Measurements from ENCODE around the gene DNAJC2. TPM values are rescaled to one million over a fixed set of nuclear protein-coding genes. Genes with fewer than 3 reads are reported as not detected.
"Not testable (repeated sequence)": the region's sequence is repeated elsewhere in the genome, so short reads cannot be mapped to it uniquely, and the experiment has no call there.

The DNAJC2 gene
- total RNA-seq, 1 donor from 2014 or later = 11.3 TPM

DNA sequence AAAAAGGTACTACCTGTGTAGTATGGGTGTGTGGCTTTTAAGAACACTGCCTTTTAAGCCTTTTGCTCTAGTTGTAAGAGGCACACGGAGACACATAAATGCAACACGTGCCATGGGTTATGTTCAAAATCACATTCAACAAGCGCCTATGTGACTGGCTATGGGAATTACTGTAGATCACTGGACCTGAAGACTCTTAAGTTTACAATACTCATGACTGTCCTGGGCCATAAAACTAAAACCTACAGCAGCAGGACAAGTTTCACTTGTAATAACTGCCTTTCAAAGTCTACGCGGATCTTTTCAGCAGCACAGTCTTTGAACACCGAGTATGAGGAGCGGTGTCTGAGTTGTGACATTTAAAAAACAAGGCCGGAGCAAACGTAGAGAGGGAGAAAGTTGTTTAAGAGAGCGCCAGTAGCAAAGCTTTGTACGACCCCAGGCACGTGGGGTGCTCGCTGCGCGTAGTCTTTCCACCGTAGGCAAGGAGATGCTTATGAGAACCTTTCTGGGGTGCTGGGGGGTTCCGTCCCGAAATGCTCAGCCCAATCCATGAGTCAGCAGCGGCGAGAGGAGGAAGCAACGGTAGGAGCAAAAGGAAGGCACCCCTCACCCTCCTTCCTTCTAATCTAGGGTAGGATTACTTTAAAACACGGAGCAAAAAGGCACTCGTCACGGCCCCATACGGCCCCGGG, 662 bp downstream of the DNAJC2 start:
- DNase-seq (ENCODE audit: low read depth in 2 of 2) = peak in 1 of 2 donors; percentile 53

DNA sequence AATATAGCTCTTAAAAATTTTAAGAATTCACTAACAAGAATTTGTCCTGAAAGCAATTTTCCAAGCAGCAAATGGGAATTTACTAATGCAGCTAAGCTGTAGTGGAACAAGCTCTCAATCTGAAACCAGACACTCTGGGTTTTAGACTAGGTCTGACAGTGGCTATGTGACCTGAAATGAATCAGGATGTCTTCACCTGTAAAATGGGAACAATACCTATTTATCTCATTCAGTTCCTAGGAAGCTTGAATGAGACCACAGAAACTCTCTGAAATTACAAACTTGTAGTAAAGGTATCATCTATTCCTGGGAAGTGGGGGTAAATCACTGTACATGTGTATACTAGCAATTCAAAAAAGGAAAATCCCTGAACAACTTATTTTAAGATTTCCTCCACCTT, 1.2 kb downstream of the DNAJC2 start:
- no peak for DNase-seq (ENCODE audit: low read depth in 2 of 2)

DNA sequence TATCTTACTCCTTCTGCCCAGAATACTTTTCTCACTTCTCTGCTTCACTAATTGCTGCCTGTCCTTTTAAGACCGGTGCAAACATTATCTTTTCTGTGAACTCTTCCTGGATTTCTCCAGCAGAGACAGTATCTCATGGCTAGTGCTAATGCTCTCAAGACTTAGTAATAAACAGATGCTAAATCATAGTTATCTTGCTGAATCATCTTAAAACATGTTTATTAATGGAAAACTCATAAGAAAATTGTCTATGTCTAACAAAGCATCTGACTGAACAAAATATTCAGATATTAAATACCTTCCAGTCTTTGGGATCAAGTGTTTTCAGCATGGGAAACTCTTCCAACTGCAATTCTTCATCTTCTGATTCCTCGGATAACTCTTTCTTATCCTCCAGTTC, 3.1 kb downstream of the DNAJC2 start:
- no peak for DNase-seq (ENCODE audit: low read depth in 2 of 2)

DNA sequence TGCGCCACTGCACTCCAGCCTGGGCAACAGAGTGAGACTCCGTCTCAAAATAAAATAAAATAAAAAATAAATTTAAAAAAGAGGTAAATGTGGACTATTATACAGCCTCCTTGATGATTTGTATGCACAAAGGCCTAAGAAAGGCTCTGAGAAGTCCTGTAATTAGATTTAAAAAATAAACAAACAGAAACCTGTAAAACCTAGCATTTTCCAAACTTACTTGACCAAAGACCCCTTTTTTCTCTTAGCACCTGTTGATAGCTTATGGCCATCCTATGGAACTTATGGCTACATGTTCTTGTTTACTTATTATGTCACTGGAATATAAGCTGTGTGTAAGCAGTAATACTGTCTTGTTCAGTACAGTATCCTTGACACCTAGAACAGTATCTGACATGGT, 5.7 kb downstream of the DNAJC2 start:
- no peak for DNase-seq (ENCODE audit: low read depth in 2 of 2)

GRCh38 chr7:103336761-103337160, 7.8 kb downstream of the DNAJC2 start:
- no peak for DNase-seq (ENCODE audit: low read depth in 2 of 2)

GRCh38 chr7:103325744-103326143, 18.8 kb downstream of the DNAJC2 start:
- DNase-seq (ENCODE audit: low read depth in 2 of 2) = no peak

GRCh38 chr7:103317009-103317408, 27.6 kb downstream of the DNAJC2 start:
- DNase-seq (ENCODE audit: low read depth in 2 of 2) = no peak

- no peak for DNase-seq (ENCODE audit: low read depth in 2 of 2)
Observed at GRCh38 chr7:103316380-103316941, 28.1 kb downstream of the DNAJC2 start.

DNA sequence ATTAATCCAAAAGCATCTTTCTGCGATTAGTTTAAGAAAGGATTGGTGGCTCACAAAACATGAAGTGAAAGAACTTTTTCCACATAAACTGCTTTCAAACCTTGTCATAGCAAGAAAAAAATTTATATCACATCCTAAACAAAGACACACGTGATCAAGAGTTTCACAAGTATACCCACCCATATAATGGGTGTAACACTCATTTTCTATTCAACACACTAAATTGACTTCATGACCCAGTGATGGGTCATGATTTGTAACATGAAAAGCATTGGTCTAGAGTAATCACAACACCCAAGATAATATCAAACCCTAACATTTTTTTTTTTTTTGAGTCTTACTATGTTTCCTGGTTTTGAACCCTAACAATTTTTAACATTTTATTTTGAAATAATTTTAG, 29.7 kb downstream of the DNAJC2 start:
- DNase-seq (ENCODE audit: low read depth in 2 of 2) = no peak

- peak in 1 of 2 donors; percentile 23 for DNase-seq (ENCODE audit: low read depth in 2 of 2)
Observed at GRCh38 chr7:103307503-103308231, 36.9 kb downstream of the DNAJC2 start.

- no peak for DNase-seq (ENCODE audit: low read depth in 2 of 2)
Observed at GRCh38 chr7:103301441-103301840, 43.1 kb downstream of the DNAJC2 start.

GRCh38 chr7:103299660-103300059, 44.9 kb downstream of the DNAJC2 start:
- no peak for DNase-seq (ENCODE audit: low read depth in 2 of 2)

DNA sequence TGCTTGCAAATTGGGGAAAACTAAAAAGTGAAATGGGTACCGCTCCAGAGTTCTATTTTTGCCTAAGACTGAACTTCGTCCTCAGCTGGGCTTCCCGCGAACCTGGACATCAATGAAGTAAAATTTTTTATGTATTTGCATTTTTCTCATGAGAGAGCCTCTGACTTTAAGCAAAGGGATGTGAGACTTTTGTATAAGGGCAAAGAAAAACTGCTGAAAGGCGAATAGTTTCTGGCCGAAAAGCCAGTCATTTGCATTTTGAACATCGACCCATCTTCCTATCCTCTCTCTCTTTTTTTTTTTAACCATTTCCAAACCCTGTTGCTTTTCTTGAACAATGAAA, 46.8 kb downstream of the DNAJC2 start:
- no peak for DNase-seq (ENCODE audit: low read depth in 2 of 2)

DNA sequence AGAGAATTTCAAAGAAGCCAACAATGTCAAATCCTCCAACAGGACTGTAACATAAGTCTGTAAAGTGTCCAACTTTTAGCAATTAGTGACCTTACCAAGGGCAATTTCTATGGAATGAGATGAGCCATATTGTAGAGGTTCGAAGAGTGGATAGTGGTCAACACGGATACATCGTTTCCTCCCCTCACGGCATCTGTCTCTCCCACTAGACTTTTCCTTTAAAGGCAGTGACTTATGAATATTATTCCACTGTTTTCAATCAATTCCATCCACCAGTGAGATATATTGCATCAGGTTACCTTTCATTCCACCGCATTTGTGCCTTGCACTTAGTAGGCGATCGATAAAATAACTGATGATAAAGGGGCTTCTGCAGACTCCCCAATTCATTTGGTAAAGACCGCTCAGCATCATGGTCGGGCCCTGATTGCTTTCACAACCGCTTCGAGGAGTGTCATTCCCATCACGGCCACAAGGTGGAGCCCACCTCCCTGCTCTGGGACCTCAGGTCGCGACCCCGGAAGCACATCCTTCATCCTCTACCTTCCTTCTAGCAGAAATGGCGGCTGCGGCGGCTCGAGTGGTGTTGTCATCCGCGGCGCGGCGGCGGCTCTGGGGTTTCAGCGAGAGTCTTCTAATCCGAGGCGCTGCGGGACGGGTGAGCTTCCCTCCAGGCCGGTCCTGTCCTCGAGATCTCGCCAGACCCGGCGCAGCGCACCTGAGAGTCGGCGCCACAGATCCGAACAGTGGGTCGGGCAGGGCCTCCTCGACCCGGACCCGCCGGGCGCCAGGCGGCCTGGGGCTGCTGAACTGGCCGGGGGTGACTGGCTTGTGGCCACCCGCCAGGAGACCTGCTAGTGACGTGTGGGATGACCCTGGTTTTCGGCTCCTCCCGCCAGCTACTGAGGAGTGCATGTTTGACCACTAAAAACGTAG, 47.4 kb downstream of the DNAJC2 start, which contains the start of gene PMPCB:
Gene PMPCB, plus strand, starts transcription at position 535 of the 936 bp plus-strand sequence. Its CDS starts 25 bp downstream, at position 560.
- DNase-seq (ENCODE audit: low read depth in 2 of 2) = peak; percentile 74 to 84

DNA sequence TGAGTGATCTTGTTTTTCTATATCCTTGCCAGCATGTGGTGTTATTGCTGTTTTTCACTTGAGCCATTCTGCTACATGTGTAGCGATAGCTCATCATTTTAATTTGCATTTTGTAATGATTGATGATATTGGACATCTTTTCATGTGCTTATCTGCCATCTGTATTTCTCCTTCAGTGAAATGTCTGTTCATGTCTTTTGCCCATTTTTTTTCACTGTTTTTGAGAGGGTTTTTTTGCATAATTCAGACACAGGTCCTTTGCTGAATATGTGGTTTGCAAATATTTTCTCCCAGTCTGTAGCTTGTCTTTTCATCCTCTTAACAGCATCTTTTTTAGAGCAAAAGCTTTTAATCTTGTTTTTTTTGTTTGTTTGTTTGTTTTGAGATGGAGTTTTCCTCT, 51.0 kb downstream of the DNAJC2 start:
- no peak for DNase-seq (ENCODE audit: low read depth in 2 of 2)

- no peak for DNase-seq (ENCODE audit: low read depth in 2 of 2)
Observed at GRCh38 chr7:103292122-103292521, 52.4 kb downstream of the DNAJC2 start.

DNA sequence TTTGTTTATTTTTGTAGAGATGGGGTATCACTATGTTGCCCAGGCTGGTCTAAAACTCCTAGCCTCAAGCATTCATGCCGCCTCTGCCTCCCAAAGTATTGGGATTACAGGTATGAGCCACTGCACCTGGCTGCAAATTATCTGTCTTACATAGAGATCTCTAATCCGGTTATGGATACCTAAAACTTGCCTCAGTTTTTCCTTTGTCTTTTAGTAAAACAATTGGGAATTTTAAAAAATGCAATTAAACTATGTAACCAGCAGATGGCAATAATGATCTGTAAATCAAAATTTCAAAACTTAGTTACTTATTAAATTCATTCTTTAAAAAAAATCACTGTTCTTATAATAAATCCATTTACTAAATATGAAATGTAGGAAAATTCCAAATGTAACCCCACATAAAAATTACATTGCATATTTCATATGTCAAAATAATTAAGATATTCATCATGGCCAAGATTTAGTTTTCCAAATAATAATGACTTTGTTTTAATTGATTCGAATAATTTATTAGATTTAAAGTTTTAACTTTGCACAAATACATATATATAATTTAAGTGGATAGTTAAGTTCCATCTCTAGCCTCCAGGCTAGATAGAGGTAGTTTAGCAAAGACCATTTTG, 61.7 kb downstream of the DNAJC2 start:
- not testable (repeated sequence) for DNase-seq (ENCODE audit: low read depth in 2 of 2)

DNA sequence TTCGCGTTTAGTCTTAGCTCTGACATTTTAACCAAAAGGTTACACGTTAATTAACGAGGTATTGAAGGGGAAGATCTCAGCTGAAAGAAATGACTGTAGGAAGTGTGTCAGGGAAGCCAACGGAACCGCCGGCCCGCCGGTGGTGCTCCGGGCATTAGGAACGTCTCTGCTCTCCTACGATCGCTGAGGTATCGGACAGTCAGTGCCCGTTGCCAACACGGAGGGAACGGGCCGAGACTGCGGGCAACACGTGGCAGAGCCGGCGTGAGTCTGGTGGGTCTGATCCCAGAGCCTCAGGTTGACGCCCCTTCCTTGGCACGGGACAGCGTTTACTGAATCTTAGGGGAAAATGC, 63.8 kb downstream of the DNAJC2 start:
- not testable (repeated sequence) for DNase-seq (ENCODE audit: low read depth in 2 of 2)

- peak; percentile 25 to 49 for DNase-seq (ENCODE audit: low read depth in 2 of 2)
Observed at GRCh38 chr7:103279963-103280802, 64.4 kb downstream of the DNAJC2 start.

DNA sequence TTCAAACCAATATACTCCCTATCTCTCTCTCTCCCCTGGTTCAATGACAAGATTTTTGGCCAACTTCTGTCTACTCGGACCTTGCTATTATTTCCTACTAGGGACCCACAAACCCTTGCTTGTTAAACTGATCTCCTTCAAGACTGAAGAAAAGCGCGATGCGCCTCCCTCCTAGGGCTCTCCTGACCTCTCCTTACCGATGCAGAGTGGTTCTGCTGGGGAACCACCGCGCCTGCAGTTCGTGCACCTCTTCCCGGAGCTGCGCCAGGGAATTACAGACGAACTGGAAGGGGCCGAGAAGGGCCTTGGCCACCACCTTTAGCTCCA, 65.0 kb downstream of the DNAJC2 start:
- DNase-seq (ENCODE audit: low read depth in 2 of 2) = not testable (repeated sequence)

All from dermis microvascular lymphatic vessel endothelial cell (primary cell).